Ishikawa (cell line): ENCODE measurements around the gene TRIB2.

Experiments used
- CEBPB ChIP-seq: IDR thresholded peaks from 2 replicates; pipeline ENCODE4 v1.6.1; 2012
- CREB1 ChIP-seq: IDR thresholded peaks from 2 replicates; pipeline ENCODE4 v1.6.1; 2012; ENCODE audit warnings: low read depth
- EGR1 ChIP-seq: IDR thresholded peaks from 2 replicates; pipeline ENCODE4 v1.6.1; 2012
- EP300 ChIP-seq: IDR thresholded peaks from 2 replicates; pipeline ENCODE4 v1.6.1; 2012; ENCODE audit warnings: borderline replicate concordance
- FOXM1 ChIP-seq: IDR thresholded peaks from 2 replicates; pipeline ENCODE4 v1.6.1; 2012; ENCODE audit warnings: low read depth, borderline replicate concordance
- MAX ChIP-seq: IDR thresholded peaks from 2 replicates; pipeline ENCODE4 v1.6.1; 2012
- NFIC ChIP-seq: IDR thresholded peaks from 2 replicates; pipeline ENCODE4 v1.6.1; 2012
- RAD21 ChIP-seq: IDR thresholded peaks from 2 replicates; pipeline ENCODE4 v1.6.1; 2012; ENCODE audit warnings: low read depth
- TAF1 ChIP-seq: IDR thresholded peaks from 2 replicates; pipeline ENCODE4 v1.6.1; 2012; ENCODE audit warnings: low read depth, mild to moderate bottlenecking
- TCF12 ChIP-seq: IDR thresholded peaks from 2 replicates; pipeline ENCODE4 v1.6.1; 2012; ENCODE audit warnings: low read depth
- TEAD4 ChIP-seq: IDR thresholded peaks from 2 replicates; pipeline ENCODE4 v1.6.1; 2012
- USF1 ChIP-seq: IDR thresholded peaks from 2 replicates; pipeline ENCODE4 v1.6.1; 2012
- YY1 ChIP-seq: IDR thresholded peaks from 2 replicates; pipeline ENCODE4 v1.6.1; 2012; ENCODE audit warnings: low read depth
- ZBTB7A ChIP-seq: IDR thresholded peaks from 2 replicates; pipeline ENCODE4 v1.6.1; 2012; ENCODE audit warnings: low read depth
- TF ChIP-seq, protein P1 (sequence below): IDR thresholded peaks from 2 replicates; pipeline ENCODE4 v1.6.1; 2012; ENCODE audit warnings: low read depth, mild to moderate bottlenecking

TRIB2 gene

DNA sequence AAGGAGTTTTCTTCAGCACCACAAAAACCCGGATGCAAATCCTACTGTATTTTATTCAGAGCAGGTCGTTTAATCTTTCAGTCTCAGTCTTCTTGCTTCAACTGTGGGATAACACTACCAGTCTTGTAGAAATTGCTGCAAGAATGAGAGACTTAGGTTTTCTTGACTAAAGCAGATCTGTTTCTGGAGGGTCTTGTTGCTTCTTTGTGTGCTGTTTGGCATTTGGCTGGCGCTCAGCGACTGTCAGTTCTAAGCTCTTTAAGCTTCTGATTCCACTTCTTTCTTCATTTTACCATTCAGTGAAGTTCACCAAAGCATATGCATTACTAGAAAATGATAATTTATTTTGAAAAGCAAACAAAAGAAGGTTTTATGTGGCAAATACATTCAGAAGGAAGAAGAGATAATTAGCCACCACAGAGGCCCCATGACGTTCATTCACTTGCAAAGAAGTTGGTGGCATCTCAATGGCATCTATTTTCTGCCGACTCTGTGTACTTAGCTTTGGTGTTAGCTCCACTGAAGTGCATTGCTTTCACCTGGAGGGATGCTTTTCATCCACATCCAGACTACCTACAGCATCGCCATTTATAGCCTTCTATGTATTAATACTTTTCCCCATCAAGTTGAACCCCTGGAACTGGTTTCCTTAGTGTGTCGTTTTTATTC is 53.7 kb downstream of the TRIB2 start:
- TF ChIP-seq NFIC (no peak), USF1 (no peak), EP300 (no peak), TCF12 (no peak), ZBTB7A (no peak), EGR1 (no peak), TEAD4 (no peak), CREB1 (no peak), CEBPB (no peak), TAF1 (no peak), RAD21 (no peak), FOXM1 (no peak), YY1 (no peak), MAX (no peak)
- TF ChIP-seq, protein P1, sequence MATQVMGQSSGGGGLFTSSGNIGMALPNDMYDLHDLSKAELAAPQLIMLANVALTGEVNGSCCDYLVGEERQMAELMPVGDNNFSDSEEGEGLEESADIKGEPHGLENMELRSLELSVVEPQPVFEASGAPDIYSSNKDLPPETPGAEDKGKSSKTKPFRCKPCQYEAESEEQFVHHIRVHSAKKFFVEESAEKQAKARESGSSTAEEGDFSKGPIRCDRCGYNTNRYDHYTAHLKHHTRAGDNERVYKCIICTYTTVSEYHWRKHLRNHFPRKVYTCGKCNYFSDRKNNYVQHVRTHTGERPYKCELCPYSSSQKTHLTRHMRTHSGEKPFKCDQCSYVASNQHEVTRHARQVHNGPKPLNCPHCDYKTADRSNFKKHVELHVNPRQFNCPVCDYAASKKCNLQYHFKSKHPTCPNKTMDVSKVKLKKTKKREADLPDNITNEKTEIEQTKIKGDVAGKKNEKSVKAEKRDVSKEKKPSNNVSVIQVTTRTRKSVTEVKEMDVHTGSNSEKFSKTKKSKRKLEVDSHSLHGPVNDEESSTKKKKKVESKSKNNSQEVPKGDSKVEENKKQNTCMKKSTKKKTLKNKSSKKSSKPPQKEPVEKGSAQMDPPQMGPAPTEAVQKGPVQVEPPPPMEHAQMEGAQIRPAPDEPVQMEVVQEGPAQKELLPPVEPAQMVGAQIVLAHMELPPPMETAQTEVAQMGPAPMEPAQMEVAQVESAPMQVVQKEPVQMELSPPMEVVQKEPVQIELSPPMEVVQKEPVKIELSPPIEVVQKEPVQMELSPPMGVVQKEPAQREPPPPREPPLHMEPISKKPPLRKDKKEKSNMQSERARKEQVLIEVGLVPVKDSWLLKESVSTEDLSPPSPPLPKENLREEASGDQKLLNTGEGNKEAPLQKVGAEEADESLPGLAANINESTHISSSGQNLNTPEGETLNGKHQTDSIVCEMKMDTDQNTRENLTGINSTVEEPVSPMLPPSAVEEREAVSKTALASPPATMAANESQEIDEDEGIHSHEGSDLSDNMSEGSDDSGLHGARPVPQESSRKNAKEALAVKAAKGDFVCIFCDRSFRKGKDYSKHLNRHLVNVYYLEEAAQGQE, result no peak

DNA sequence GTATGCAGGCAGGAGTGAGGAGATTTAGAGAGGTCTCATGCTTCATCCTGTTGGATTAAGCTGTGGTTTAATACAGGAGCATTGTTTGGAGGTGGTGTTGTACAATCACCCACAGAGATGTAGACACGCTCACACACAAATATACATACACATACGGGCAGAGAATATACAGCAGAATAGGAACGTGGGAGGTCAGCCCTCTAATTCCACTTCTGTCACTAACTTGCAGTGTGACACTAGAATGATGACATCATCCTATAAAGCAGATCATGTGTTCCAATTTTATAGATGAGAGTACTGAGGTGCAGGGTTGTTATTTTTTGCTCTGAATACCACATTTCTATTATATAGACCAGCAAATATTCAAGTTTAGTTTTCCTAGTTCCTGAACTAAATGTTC is 54.4 kb downstream of the TRIB2 start:
- TF ChIP-seq EP300, result no peak
- TF ChIP-seq ZBTB7A, result no peak
- no peak for TF ChIP-seq NFIC
- TF ChIP-seq TCF12, result no peak
- TF ChIP-seq EGR1, result no peak
- no peak for TF ChIP-seq RAD21

- TF ChIP-seq TEAD4, result no peak
- TF ChIP-seq NFIC, result no peak
- TF ChIP-seq, protein P1, result no peak
- TF ChIP-seq FOXM1, result no peak
- TF ChIP-seq TAF1, result no peak
- TF ChIP-seq ZBTB7A, result no peak
These were observed 57.1 kb downstream of the TRIB2 start for GRCh38 chr2:12773586-12774394.

DNA sequence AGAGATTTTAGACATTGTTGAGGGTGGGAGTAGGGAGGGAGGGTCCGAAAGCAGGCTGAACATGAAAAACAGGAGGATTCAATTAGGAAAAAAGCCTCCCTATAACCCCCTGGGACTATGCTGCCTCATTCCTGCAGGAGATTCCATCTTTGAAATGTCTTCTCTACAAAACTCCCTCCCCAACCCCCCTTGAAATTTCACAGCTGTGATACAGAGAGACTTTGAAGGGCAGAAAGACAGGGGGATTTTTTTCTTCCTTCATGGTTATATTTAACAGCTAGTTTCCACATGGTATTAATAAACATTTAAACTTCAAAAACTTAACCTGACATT is 57.6 kb downstream of the TRIB2 start:
- TF ChIP-seq TCF12 (no peak), TAF1 (no peak), NFIC (no peak)

DNA sequence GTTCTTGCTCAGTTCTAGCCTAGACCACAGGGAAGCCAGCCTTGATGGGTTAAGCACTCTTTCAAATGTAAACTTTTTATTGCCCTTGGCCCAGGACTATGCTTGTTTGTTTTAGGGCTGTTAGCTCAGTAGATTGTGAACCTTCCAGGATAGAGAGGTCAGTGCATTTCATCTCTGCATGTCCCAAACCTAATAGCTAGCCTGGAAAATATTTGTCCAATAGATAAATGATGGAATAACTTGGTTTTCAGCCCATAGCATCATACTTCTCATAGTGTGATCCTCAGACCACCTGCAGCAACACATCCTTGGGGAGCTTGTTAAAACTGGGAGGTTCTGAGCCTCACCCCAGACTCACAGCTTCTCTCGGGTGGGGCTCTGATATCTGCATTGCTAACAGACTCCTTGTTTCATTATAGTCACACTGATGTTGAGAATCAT is 59.8 kb downstream of the TRIB2 start:
- TF ChIP-seq RAD21, result no peak
- no peak for TF ChIP-seq EGR1
- no peak for TF ChIP-seq FOXM1
- TF ChIP-seq, protein P1, result no peak
- TF ChIP-seq TCF12, result no peak
- TF ChIP-seq CEBPB, result no peak

- TF ChIP-seq YY1, result no peak
- no peak for TF ChIP-seq MAX
- TF ChIP-seq ZBTB7A, result no peak
- no peak for TF ChIP-seq NFIC
- no peak for TF ChIP-seq EP300
- TF ChIP-seq, protein P1, result no peak
- TF ChIP-seq TAF1, result no peak
- TF ChIP-seq EGR1, result no peak
These were observed 61.6 kb downstream of the TRIB2 start for GRCh38 chr2:12778369-12778768.
